ENCODE measurements around the gene SCAMP5. TPM values are rescaled to one million over a fixed set of nuclear protein-coding genes. Genes with fewer than 3 reads are reported as not detected.
A peak's percentile ranks its signal among the peaks of the same experiment; 100 is the strongest.

The SCAMP5 gene
- total RNA-seq, 2 donors from 2014 or later = 6.1 to 24.4 TPM

GRCh38 chr15:74983725-74984231, 11.6 kb upstream of the SCAMP5 start:
- no peak for DNase-seq (ENCODE audit: low spot score)
- 28% methylated on average over 4 of the region's 4 CpGs for WGBS
- TF ChIP-seq CTCF (IDR thresholded peaks at IDR 0.05) (no peak), POLR2A (IDR thresholded peaks at IDR 0.05) (no peak), POLR2AphosphoS5 (IDR thresholded peaks at IDR 0.05) (no peak)
- no peak overlapping the region for H3K27ac ChIP-seq
- H3K27me3 ChIP-seq (replicated peaks; ENCODE audit: insufficient read depth) = no peaks in the 10 kb centered on the region
- intact Hi-C loops (cut with DNase I) = no loop called here
- H3K4me1 ChIP-seq (replicated peaks) = no peaks in the 10 kb centered on the region
- no peaks in the 10 kb centered on the region for H3K36me3 ChIP-seq
- no peak overlapping the region for H3K4me3 ChIP-seq
- H3K9me3 ChIP-seq = no peaks in the 10 kb centered on the region

- intact Hi-C loops (cut with DNase I) = no loop called here
- Histone ChIP-seq H3K36me3 (no peaks in the 10 kb centered on the region), H3K27ac (no peak overlapping the region), H3K9me3 (no peaks in the 10 kb centered on the region), H3K4me3 (no peak overlapping the region), H3K27me3 (replicated peaks; ENCODE audit: insufficient read depth) (no peaks in the 10 kb centered on the region), H3K4me1 (replicated peaks) (no peaks in the 10 kb centered on the region)
- 33% methylated on average over 4 of the region's 4 CpGs for WGBS
- TF ChIP-seq POLR2A (IDR thresholded peaks at IDR 0.05) = no peak
- TF ChIP-seq POLR2AphosphoS5 (IDR thresholded peaks at IDR 0.05) = no peak
- peak in 1 of 4 experiments; percentile 27 for TF ChIP-seq CTCF (IDR thresholded peaks at IDR 0.05)
- no peak for DNase-seq (ENCODE audit: low spot score)
Observed at GRCh38 chr15:74988007-74988800, 7.2 kb upstream of the SCAMP5 start.

GRCh38 chr15:74989527-74989926, 5.8 kb upstream of the SCAMP5 start:
- H3K27ac ChIP-seq = no peak overlapping the region
- no peaks in the 10 kb centered on the region for H3K27me3 ChIP-seq (replicated peaks; ENCODE audit: insufficient read depth)
- H3K4me1 ChIP-seq (replicated peaks) = no peaks in the 10 kb centered on the region
- no peak for TF ChIP-seq CTCF (IDR thresholded peaks at IDR 0.05)
- no peak for TF ChIP-seq POLR2AphosphoS5 (IDR thresholded peaks at IDR 0.05)
- no peak for TF ChIP-seq POLR2A (IDR thresholded peaks at IDR 0.05)
- no peak for DNase-seq (ENCODE audit: low spot score)
- intact Hi-C loops (cut with DNase I) = no loop called here
- no peaks in the 10 kb centered on the region for H3K9me3 ChIP-seq
- H3K4me3 ChIP-seq = no peak overlapping the region
- H3K36me3 ChIP-seq = no peaks in the 10 kb centered on the region

GRCh38 chr15:74992619-74993018, 2.7 kb upstream of the SCAMP5 start:
- H3K4me3 ChIP-seq = no peak overlapping the region
- WGBS = 64% methylated on average over 1 of the region's 1 CpG
- intact Hi-C loops (cut with DNase I) = no loop called here
- no peak for DNase-seq (ENCODE audit: low spot score)
- no peak for TF ChIP-seq CTCF (IDR thresholded peaks at IDR 0.05)
- no peak for TF ChIP-seq POLR2A (IDR thresholded peaks at IDR 0.05)
- TF ChIP-seq POLR2AphosphoS5 (IDR thresholded peaks at IDR 0.05) = no peak
- H3K27ac ChIP-seq = no peak overlapping the region
- H3K36me3 ChIP-seq = no peaks in the 10 kb centered on the region
- H3K4me1 ChIP-seq (replicated peaks) = peaks cover 4% of the 10 kb centered on the region
- H3K9me3 ChIP-seq = no peaks in the 10 kb centered on the region
- H3K27me3 ChIP-seq (replicated peaks; ENCODE audit: insufficient read depth) = no peaks in the 10 kb centered on the region

DNA sequence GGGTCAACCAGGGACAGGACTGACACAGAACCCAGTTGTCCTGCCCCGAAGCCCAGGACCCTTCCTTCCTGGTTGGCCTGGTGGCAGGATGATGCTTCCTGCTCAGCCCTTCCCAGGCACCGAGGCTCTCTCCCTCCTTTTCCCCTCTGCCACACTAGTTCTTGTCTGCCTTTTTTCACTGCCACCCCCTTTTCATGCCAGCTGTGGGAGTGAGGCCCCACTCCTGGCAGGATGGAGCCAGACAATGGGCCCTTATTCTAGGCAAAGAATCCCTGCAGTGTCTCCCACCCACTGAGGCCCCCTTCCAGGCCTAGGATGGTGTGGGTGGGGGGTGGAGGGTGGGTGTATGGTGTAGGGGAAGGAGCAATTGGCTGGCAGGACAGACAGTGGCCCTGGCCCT, 1.1 kb upstream of the SCAMP5 start:
- WGBS = 59% methylated on average over 2 of the region's 2 CpGs
- no peaks in the 10 kb centered on the region for H3K27me3 ChIP-seq (replicated peaks; ENCODE audit: insufficient read depth)

More for the DNA sequence above, 1.1 kb upstream of the SCAMP5 start:
- TF ChIP-seq CTCF (IDR thresholded peaks at IDR 0.05) (no peak), POLR2A (IDR thresholded peaks at IDR 0.05) (no peak), POLR2AphosphoS5 (IDR thresholded peaks at IDR 0.05) (no peak)
- peaks cover 4% of the 10 kb centered on the region for H3K4me1 ChIP-seq (replicated peaks)
- H3K9me3 ChIP-seq = no peaks in the 10 kb centered on the region
- H3K27ac ChIP-seq = no peak overlapping the region
- no peaks in the 10 kb centered on the region for H3K36me3 ChIP-seq
- no peak overlapping the region for H3K4me3 ChIP-seq
- DNase-seq (ENCODE audit: low spot score) = no peak
- intact Hi-C loops (cut with DNase I) = no loop called here
